GM18858 (cell line): ENCODE results near the gene ZC3H12D.
A peak's percentile ranks its signal among the peaks of the same experiment; 100 is the strongest.
"Not testable (repeated sequence)": the region's sequence is repeated elsewhere in the genome, so short reads cannot be mapped to it uniquely, and the experiment has no call there.

ENCODE experiments used
- ATAC-seq: cut with Tn5 transposase; IDR thresholded peaks from one replicate; pipeline ENCODE4 v1.9.1; 2021; ENCODE audit not compliant: unreplicated experiment

The ZC3H12D gene

GRCh38 chr6:149484733-149485700 is at the start of gene ZC3H12D:
Gene ZC3H12D (minus strand): TSS chr6:149485014. CDS start chr6:149474543, 10,471 bp downstream.
- ATAC-seq = peak; percentile 28

- ATAC-seq = no peak
Measured at GRCh38 chr6:149529650-149530049, 44.8 kb upstream of the ZC3H12D start.

- no peak for ATAC-seq
Measured at GRCh38 chr6:149515494-149515893, 30.7 kb upstream of the ZC3H12D start.

- no peak for ATAC-seq
Measured at GRCh38 chr6:149513915-149514314, 29.1 kb upstream of the ZC3H12D start.

- ATAC-seq = no peak
Measured at GRCh38 chr6:149510793-149511512, 26.1 kb upstream of the ZC3H12D start.

- ATAC-seq = no peak
Measured at GRCh38 chr6:149508485-149508884, 23.7 kb upstream of the ZC3H12D start.

- no peak for ATAC-seq
Measured at GRCh38 chr6:149503872-149504271, 19.1 kb upstream of the ZC3H12D start.

- no peak for ATAC-seq
Measured at GRCh38 chr6:149503276-149503675, 18.5 kb upstream of the ZC3H12D start.

- ATAC-seq = no peak
Measured at GRCh38 chr6:149501768-149502167, 17.0 kb upstream of the ZC3H12D start.

- ATAC-seq = no peak
Measured at GRCh38 chr6:149501201-149501600, 16.4 kb upstream of the ZC3H12D start.

GRCh38 chr6:149500096-149500495 is 15.3 kb upstream of the ZC3H12D start:
- no peak for ATAC-seq

- ATAC-seq = no peak
Measured at GRCh38 chr6:149499066-149499465, 14.3 kb upstream of the ZC3H12D start.

GRCh38 chr6:149497365-149497764 is 12.6 kb upstream of the ZC3H12D start:
- no peak for ATAC-seq

GRCh38 chr6:149496597-149496996 is 11.8 kb upstream of the ZC3H12D start:
- peak; percentile 40 for ATAC-seq

GRCh38 chr6:149495349-149496016 is 10.7 kb upstream of the ZC3H12D start:
- not testable (repeated sequence) for ATAC-seq

GRCh38 chr6:149494810-149495209 is 10.0 kb upstream of the ZC3H12D start:
- peak; percentile 76 for ATAC-seq

GRCh38 chr6:149493761-149494320 is 9.0 kb upstream of the ZC3H12D start:
- ATAC-seq = no peak

- no peak for ATAC-seq
Measured at GRCh38 chr6:149492798-149493343, 8.1 kb upstream of the ZC3H12D start.

GRCh38 chr6:149489967-149490366 is 5.2 kb upstream of the ZC3H12D start:
- ATAC-seq = no peak

- no peak for ATAC-seq
Measured at GRCh38 chr6:149488815-149489214, 4.0 kb upstream of the ZC3H12D start.

- ATAC-seq = no peak
Measured at GRCh38 chr6:149487316-149487715, 2.5 kb upstream of the ZC3H12D start.
